GM12874 (cell line): ENCODE measurements around the gene HIF1A.

Experiments used
- TF ChIP-seq, protein P1 (sequence below): IDR thresholded peaks from 2 replicates; pipeline ENCODE4 v1.5.1; 2011; ENCODE audit warnings: low read depth, mild to moderate bottlenecking, control low read depth, low read length, moderate library complexity; ENCODE audit not compliant: insufficient read depth

Gene HIF1A

DNA sequence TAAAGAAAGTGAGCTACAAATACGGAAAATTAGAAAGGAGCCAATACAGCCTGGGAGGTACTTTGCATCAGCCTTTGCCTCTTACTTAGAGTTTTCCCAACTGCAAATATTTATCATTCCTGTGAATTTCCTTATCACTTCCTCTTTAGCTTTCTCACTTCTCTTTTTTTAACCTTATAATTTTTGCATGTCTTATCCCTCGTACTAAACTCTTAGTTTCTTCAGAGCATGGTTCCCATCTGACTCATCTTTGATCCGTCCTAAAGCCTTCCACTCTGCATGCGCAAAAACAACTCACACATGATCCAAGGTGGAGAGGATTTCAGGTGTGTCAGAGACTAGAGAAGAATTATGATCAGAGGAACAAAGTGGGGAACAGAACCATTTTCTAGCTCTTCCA is 57.3 kb downstream of the HIF1A start:
- TF ChIP-seq, protein P1, sequence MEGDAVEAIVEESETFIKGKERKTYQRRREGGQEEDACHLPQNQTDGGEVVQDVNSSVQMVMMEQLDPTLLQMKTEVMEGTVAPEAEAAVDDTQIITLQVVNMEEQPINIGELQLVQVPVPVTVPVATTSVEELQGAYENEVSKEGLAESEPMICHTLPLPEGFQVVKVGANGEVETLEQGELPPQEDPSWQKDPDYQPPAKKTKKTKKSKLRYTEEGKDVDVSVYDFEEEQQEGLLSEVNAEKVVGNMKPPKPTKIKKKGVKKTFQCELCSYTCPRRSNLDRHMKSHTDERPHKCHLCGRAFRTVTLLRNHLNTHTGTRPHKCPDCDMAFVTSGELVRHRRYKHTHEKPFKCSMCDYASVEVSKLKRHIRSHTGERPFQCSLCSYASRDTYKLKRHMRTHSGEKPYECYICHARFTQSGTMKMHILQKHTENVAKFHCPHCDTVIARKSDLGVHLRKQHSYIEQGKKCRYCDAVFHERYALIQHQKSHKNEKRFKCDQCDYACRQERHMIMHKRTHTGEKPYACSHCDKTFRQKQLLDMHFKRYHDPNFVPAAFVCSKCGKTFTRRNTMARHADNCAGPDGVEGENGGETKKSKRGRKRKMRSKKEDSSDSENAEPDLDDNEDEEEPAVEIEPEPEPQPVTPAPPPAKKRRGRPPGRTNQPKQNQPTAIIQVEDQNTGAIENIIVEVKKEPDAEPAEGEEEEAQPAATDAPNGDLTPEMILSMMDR, result no peak

DNA sequence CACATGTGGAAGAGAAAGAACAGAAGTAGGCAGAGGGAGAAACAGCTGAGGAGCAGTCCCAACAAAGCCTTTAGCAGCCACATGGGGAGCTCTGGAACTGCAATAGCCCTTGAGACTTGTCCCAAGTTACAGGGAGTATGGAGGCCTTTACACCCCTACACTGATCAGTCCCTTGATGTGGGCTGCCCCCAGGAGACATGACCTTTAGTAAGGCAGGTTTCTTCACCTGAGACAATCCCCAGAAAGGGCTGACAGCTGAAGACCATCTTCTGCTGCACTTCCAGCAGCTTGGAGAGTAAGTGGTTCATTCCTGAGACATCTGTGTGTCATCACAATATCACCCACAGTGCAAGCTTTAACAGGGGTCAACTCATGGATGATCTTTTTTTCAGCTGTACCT is 58.3 kb downstream of the HIF1A start:
- TF ChIP-seq, protein P1, result no peak

DNA sequence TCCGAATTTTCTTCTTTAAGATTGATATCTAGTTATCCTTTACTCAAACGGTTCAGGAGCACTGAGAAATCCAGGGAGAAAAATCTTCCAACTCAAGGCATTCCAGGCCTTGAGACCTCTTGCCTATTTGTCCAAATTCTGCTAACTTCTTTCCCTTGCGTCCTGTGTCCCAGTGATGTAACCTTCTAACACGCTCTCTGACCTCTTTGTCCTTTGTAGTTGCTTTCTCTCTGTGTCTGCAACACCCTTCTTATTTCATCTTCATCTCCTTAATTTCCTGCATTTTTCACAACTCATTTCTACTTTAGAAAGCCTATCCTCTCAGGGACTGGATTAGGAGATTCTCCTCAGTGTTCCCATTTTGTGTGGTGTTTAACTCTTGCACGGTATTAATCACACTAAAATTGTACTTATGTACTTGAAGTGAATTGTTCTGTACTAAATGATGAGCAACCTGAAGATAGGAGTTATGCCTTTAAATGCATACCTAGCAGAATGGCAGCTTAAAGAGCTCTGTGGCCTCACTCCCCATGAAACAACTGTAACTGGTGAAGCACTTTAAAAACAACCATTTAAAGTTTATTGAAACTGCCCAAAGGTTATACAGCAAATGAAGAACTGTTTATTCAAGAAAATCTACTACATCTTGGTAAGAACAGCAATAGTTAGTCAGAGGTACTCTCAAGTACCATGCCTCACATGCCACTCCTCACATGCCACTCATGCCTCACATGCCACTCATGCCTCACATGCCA is 59.5 kb downstream of the HIF1A start:
- TF ChIP-seq, protein P1, result no peak

DNA sequence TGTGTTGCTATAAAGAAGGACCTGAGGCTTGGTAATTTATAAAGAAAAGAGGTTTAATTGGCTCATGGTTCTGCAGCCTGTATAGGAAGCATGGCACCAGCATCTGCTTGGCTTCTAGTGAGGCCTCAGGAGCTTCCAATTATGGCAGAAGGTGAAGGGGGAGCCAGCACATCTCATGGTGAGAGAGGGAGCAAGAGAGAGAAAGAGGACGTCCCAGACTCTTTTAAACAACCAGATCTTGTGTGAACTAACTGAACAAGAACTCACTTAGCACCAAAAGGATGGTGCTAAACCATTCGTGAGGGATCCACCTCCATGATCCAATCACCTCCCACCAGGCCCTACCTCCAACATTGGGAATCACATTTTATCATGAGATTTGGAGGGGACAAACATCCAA is 60.8 kb downstream of the HIF1A start:
- TF ChIP-seq, protein P1, result no peak

DNA sequence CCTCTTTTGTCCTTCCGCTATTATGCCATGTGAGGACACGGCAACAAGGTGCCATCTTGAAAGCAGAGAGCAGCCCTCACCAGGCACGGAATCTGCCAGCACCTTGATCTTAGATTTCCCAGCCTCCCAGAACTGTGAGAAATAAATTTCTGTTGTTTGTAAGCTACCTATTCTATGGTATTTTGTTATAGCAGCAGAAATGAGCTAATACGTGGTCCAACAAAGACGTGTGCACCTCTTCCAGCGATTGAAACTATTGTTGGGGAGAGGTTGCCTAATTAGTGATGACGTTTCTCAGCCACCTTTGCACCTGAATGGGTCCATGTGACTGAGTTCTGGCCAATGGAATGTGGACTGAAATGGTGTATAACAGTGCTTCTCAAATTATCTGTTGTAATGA is 64.6 kb downstream of the HIF1A start:
- TF ChIP-seq, protein P1, result no peak

DNA sequence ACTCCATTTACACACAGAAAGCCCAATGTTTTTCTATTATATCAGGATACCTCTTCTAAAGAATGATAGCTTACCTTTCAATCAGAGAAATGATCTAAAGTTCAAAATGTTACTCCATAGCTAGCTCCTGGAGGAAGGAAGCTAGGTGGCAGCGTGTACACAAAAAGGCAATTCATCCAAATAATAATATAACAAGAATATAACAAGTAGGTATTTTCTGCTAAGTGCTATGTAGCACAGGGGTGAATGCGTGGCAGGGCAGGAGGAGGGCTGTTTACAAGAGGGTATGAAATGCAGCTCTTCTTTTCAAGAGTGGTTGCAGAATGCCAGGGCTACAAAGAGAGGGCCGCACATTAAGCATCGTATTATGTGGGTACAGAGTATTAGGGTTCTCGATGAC is 66.2 kb downstream of the HIF1A start:
- TF ChIP-seq, protein P1, result no peak

DNA sequence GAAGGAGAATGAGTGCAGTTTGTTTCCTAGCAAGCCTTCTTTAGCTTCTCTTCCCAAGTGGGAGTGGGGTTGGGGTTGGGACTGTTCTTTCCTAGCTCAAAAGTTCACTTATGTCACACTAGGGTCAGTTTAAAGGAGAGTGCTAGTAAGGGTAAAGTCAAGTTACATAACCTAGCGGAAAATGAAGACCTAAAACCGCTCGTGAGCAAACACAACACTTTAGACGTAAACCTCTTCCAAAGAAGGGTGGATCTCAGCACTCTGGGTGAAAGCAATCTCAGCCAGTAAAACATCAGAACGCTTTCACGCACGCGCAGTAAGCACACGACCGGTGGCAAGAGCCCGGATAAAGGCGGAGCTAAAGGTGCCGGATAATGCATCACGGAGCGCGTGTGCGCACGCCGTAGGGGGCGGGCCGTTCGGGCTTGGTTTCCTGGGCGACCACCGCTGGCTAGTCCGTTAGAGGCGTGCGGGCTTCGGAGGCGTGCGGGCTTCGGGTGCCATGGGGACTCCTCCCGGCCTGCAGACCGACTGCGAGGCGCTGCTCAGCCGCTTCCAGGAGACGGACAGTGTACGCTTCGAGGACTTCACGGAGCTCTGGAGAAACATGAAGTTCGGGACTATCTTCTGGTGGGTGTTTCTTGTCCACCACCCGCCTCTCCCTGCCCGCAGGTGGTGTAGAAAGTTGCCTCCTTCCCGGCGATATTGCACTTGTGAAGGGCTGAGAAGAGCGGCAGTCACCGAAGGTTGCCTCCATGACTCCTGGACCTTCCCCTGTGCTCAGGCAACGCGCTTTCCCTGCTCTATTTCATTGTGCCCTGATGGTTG is 66.9 kb downstream of the HIF1A start, which contains the start of gene SNAPC1:
Gene SNAPC1 (plus strand): TSS at position 462 of the 828 bp plus-strand sequence. CDS start 41 bp downstream, at position 503.
- TF ChIP-seq, protein P1, result no peak
